NCI-H524 treated with DMSO at 0.1 percent for 48 hours (cell line): ENCODE measurements around the gene CD99L2.
A peak's percentile ranks its signal among the peaks of the same experiment; 100 is the strongest.
"Not testable (repeated sequence)": the region's sequence is repeated elsewhere in the genome, so short reads cannot be mapped to it uniquely, and the experiment has no call there.

Experiments used
- DNase-seq: peaks from one replicate; lab custom pipeline; 2025; lab: John Stamatoyannopoulos, UW

The CD99L2 gene

GRCh38 chrX:150854856-150855255 is 43.6 kb downstream of the CD99L2 start:
- peak; percentile 84 for DNase-seq

- DNase-seq = no peak
These were observed 48.3 kb downstream of the CD99L2 start for GRCh38 chrX:150849996-150850720.

- no peak for DNase-seq
These were observed 49.0 kb downstream of the CD99L2 start for GRCh38 chrX:150849486-150849885.

- DNase-seq = no peak
These were observed 49.5 kb downstream of the CD99L2 start for GRCh38 chrX:150848914-150849365.

GRCh38 chrX:150847088-150847487 is 51.4 kb downstream of the CD99L2 start:
- DNase-seq = no peak

GRCh38 chrX:150846130-150846529 is 52.3 kb downstream of the CD99L2 start:
- no peak for DNase-seq

GRCh38 chrX:150845091-150845490 is 53.4 kb downstream of the CD99L2 start:
- DNase-seq = no peak

GRCh38 chrX:150844016-150844415 is 54.5 kb downstream of the CD99L2 start:
- no peak for DNase-seq

GRCh38 chrX:150842198-150842685 is 56.2 kb downstream of the CD99L2 start:
- peak; percentile 85 for DNase-seq

GRCh38 chrX:150841456-150842197 is 56.8 kb downstream of the CD99L2 start:
- DNase-seq = no peak

- DNase-seq = no peak
These were observed 60.6 kb downstream of the CD99L2 start for GRCh38 chrX:150837845-150838244.

GRCh38 chrX:150834695-150835094 is 63.8 kb downstream of the CD99L2 start:
- no peak for DNase-seq

- DNase-seq = no peak
These were observed 64.9 kb downstream of the CD99L2 start for GRCh38 chrX:150833454-150834056.

- no peak for DNase-seq
These were observed 66.6 kb downstream of the CD99L2 start for GRCh38 chrX:150831863-150832262.

GRCh38 chrX:150828785-150829184 is 69.7 kb downstream of the CD99L2 start:
- DNase-seq = no peak

GRCh38 chrX:150824352-150824751 is 74.1 kb downstream of the CD99L2 start:
- not testable (repeated sequence) for DNase-seq

- DNase-seq = not testable (repeated sequence)
These were observed 74.6 kb downstream of the CD99L2 start for GRCh38 chrX:150823826-150824225.

- DNase-seq = no peak
These were observed 76.5 kb downstream of the CD99L2 start for GRCh38 chrX:150821971-150822370.

- no peak for DNase-seq
These were observed 84.5 kb downstream of the CD99L2 start for GRCh38 chrX:150813922-150814321.

- DNase-seq = no peak
These were observed 91.6 kb downstream of the CD99L2 start for GRCh38 chrX:150806827-150807226.

GRCh38 chrX:150805736-150806135 is 92.7 kb downstream of the CD99L2 start:
- DNase-seq = no peak

- DNase-seq = no peak
These were observed 105.4 kb downstream of the CD99L2 start for GRCh38 chrX:150792949-150793527.
